H9 (cell line): ENCODE data around the gene ADAMTS2. TPM values are rescaled to one million over a fixed set of nuclear protein-coding genes. Genes with fewer than 3 reads are reported as not detected.

Source experiments
- DNase-seq: peaks from one replicate; pipeline ENCODE4 v3.0.0-alpha.2; 2017
- H2AFZ ChIP-seq: one replicate; pipeline ENCODE4 v1.6.1; 2013; ENCODE audit warnings: mild to moderate bottlenecking, low read length, control low read depth, moderate library complexity
- H2AK5ac ChIP-seq: 2 replicates; pipeline ENCODE4 v1.6.1; 2013; ENCODE audit warnings: low read length, control low read depth, mixed read lengths; ENCODE audit not compliant: insufficient read length
- H2BK120ac ChIP-seq: one replicate; pipeline ENCODE4 v1.6.1; 2013; ENCODE audit warnings: low read depth, mild to moderate bottlenecking, low read length, control low read depth, inconsistent platforms; ENCODE audit not compliant: poor library complexity, severe bottlenecking
- H2BK12ac ChIP-seq: 2 replicates; pipeline ENCODE4 v1.6.1; 2013; ENCODE audit warnings: low read length, control low read depth, mixed read lengths, low read depth; ENCODE audit not compliant: insufficient read length
- H2BK15ac ChIP-seq: 2 replicates; pipeline ENCODE4 v1.6.1; 2013; ENCODE audit warnings: low read depth, low read length, control low read depth
- H2BK20ac ChIP-seq: one replicate; pipeline ENCODE4 v1.6.1; 2013; ENCODE audit warnings: low read depth, mild to moderate bottlenecking, low read length, control low read depth, inconsistent platforms; ENCODE audit not compliant: poor library complexity, severe bottlenecking
- H2BK5ac ChIP-seq: 2 replicates; pipeline ENCODE4 v1.6.1; 2013; ENCODE audit warnings: low read length, control low read depth, mixed read lengths; ENCODE audit not compliant: insufficient read length
- H3K14ac ChIP-seq: 2 replicates; pipeline ENCODE4 v1.6.1; 2013; ENCODE audit warnings: low read length, control low read depth; ENCODE audit not compliant: insufficient read depth
- H3K18ac ChIP-seq: 2 replicates; pipeline ENCODE4 v1.6.1; 2013; ENCODE audit warnings: low read depth, mild to moderate bottlenecking, mixed read lengths, low read length, control low read depth; ENCODE audit not compliant: insufficient read length
- H3K23ac ChIP-seq: 2 replicates; pipeline ENCODE4 v1.6.1; 2013; ENCODE audit warnings: low read length, control low read depth, mixed read lengths, low read depth; ENCODE audit not compliant: insufficient read length
- H3K23me2 ChIP-seq: 2 replicates; pipeline ENCODE4 v1.6.1; 2013; ENCODE audit warnings: low read depth, mild to moderate bottlenecking, mixed read lengths, low read length, control low read depth; ENCODE audit not compliant: insufficient read length, poor library complexity, severe bottlenecking
- H3K27ac ChIP-seq: 2 replicates; pipeline ENCODE4 v1.5.1; 2013; ENCODE audit warnings: low read length, control low read depth, mixed read lengths, low read depth; ENCODE audit not compliant: insufficient read length
- H3K27me3 ChIP-seq: 2 replicates; pipeline ENCODE4 v1.6.1; 2013; ENCODE audit warnings: low read length, control low read depth, inconsistent platforms; ENCODE audit not compliant: insufficient read depth
- H3K4ac ChIP-seq: 2 replicates; pipeline ENCODE4 v1.6.1; 2013; ENCODE audit warnings: low read depth, mild to moderate bottlenecking, control low read depth, inconsistent platforms, low read length, moderate library complexity
- H3K4me1 ChIP-seq: 2 replicates; pipeline ENCODE4 v1.6.1; 2013; ENCODE audit warnings: low read length, control low read depth, inconsistent platforms; ENCODE audit not compliant: insufficient read depth
- H3K4me2 ChIP-seq: 2 replicates; pipeline ENCODE4 v1.6.1; 2013; ENCODE audit warnings: low read length, control low read depth, mixed read lengths; ENCODE audit not compliant: insufficient read length, insufficient read depth
- H3K56ac ChIP-seq: 2 replicates; pipeline ENCODE4 v1.6.1; 2013; ENCODE audit warnings: low read depth, mild to moderate bottlenecking, mixed read lengths, low read length, control low read depth; ENCODE audit not compliant: insufficient read length
- H3K79me1 ChIP-seq: 2 replicates; pipeline ENCODE4 v1.6.1; 2013; ENCODE audit warnings: low read depth, mild to moderate bottlenecking, moderate library complexity, low read length, control low read depth, inconsistent platforms; ENCODE audit not compliant: insufficient read depth, poor library complexity, severe bottlenecking
- H3K79me2 ChIP-seq: 2 replicates; pipeline ENCODE4 v1.6.1; 2013; ENCODE audit warnings: low read length, control low read depth, inconsistent platforms; ENCODE audit not compliant: insufficient read depth
- H3K9ac ChIP-seq: 2 replicates; pipeline ENCODE4 v1.6.1; 2013; ENCODE audit warnings: low read length, control low read depth, mixed read lengths; ENCODE audit not compliant: insufficient read length; ENCODE audit errors: extremely low read depth
- H3K9me3 ChIP-seq: one replicate; pipeline ENCODE4 v1.6.1; 2013; ENCODE audit warnings: low read depth, low read length, inconsistent platforms; ENCODE audit not compliant: control insufficient read depth
- H3T11ph ChIP-seq: one replicate; pipeline ENCODE4 v1.6.1; 2013; ENCODE audit warnings: mild to moderate bottlenecking, low read length, control low read depth, inconsistent platforms
- H4K20me1 ChIP-seq: one replicate; pipeline ENCODE4 v1.6.1; 2013; ENCODE audit not compliant: control insufficient read depth, insufficient read length, insufficient read depth
- H4K5ac ChIP-seq: 2 replicates; pipeline ENCODE4 v1.6.1; 2013; ENCODE audit warnings: low read depth, mild to moderate bottlenecking, mixed read lengths, low read length, control low read depth; ENCODE audit not compliant: insufficient read length
- H4K8ac ChIP-seq: replicated peaks from 2 replicates; pipeline ENCODE4 v1.6.1; 2013; ENCODE audit warnings: low read length, control low read depth, mixed read lengths, low read depth; ENCODE audit not compliant: insufficient read length
- H4K91ac ChIP-seq: 2 replicates; pipeline ENCODE4 v1.6.1; 2013; ENCODE audit warnings: low read depth, mild to moderate bottlenecking, moderate library complexity, mixed read lengths, low read length, control low read depth; ENCODE audit not compliant: insufficient read length
- H3K27ac Mint-ChIP-seq, 3 experiments: 2 replicates in 2 of 3; 3 replicates in 1 of 3; pipeline ENCODE4 v1.8.0; 2020 to 2021; ENCODE audit warnings: mixed read lengths in 3 of 3, mild to moderate bottlenecking in 1 of 3, moderate library complexity in 1 of 3
- H3K27me3 Mint-ChIP-seq: 2 replicates; pipeline ENCODE4 v1.8.0; 2021; ENCODE audit warnings: low read depth, mild to moderate bottlenecking, moderate library complexity, mixed read lengths
- H3K36me3 Mint-ChIP-seq, 3 experiments: 2 replicates in 2 of 3; 3 replicates in 1 of 3; pipeline ENCODE4 v1.8.0; 2020 to 2021; ENCODE audit warnings: low read depth in 3 of 3, mixed read lengths in 3 of 3; ENCODE audit not compliant: insufficient read depth in 1 of 3
- H3K4me1 Mint-ChIP-seq, 2 experiments: 2 replicates each; pipeline ENCODE4 v1.8.0; 2020; ENCODE audit warnings: mixed read lengths in 2 of 2
- H3K4me3 Mint-ChIP-seq, 2 experiments: 2 replicates in 1 of 2; 3 replicates in 1 of 2; pipeline ENCODE4 v1.8.0; 2020 to 2021; ENCODE audit warnings: mild to moderate bottlenecking in 2 of 2, mixed read lengths in 2 of 2, moderate library complexity in 1 of 2
- H3K9me3 Mint-ChIP-seq, 2 experiments: 2 replicates in 1 of 2; 3 replicates in 1 of 2; pipeline ENCODE4 v1.8.0; 2020; ENCODE audit warnings: mild to moderate bottlenecking in 2 of 2, mixed read lengths in 2 of 2, moderate library complexity in 1 of 2
- WGBS: extraction: QIAGEN DNeasy Blood & Tissue Kit; methylation state at CpG from one replicate; pipeline ENCODE4 v1.1.7; 2013; ENCODE audit warnings: missing lambda C conversion rate, low lambda C conversion rate, mixed read lengths; ENCODE audit not compliant: insufficient read length; ENCODE audit errors: extremely low coverage; 5-methylcytosine and 5-hydroxymethylcytosine counted together
- total RNA-seq: library from RNA; stranded (reverse); gene quantifications from 2 replicates; pipeline ENCODE4 v1.2.1, GENCODE V29; 2021
- TF ChIP-seq, protein P1 (sequence below): fragments of 200-600 bp; sonication (generic); conservative IDR thresholded peaks from 3 replicates; pipeline ENCODE4 v1.8.0; 2021; ENCODE audit warnings: antibody characterized with exemption, mild to moderate bottlenecking

ADAMTS2 gene
- total RNA-seq, 1 experiment from 2014 or later: 5.4 TPM

DNA sequence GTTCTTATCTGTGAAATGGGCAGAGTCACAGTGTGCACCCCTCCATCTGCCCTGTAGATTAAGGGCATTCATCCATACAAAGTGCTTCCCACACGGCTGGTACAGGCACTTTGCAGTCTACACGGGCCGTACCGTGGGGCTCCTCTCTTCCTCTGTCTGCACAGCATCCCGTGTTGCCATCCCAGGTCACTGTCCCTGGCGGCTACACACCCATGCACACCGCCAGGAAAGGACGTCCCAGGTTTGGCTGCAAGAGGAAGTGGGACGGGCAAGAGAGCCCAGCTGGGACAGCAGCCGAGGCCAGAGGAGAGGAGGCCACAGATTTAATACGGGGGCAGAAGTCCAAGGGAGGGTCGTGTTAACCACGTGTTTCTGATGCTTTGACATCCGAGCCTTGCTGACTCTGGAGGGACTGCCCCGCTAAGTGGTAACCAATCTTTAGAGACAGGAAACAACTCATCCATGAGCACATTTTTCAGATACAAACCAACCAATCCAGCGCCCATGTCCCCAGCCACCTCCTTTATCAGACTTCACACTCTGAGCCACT is 165.1 kb downstream of the ADAMTS2 start:
- no peak overlapping the region for H3K23ac ChIP-seq

More for the DNA sequence above, 165.1 kb downstream of the ADAMTS2 start:
- Mint-ChIP-seq H3K4me3 (no peak overlapping the region), H3K27me3 (peaks cover 3% of the 10 kb centered on the region), H3K36me3 (peaks cover 0 to 8% (median 0%) of the 10 kb centered on the region in 3 experiments; a peak in 4 of 7 replicates), H3K4me1 (peaks cover 18 to 20% of the 10 kb centered on the region in 2 experiments), H3K9me3 (peaks cover 0 to 2% of the 10 kb centered on the region in 2 experiments; a peak in 1 of 5 replicates), H3K27ac (no peak overlapping the region; a peak in 1 of 7 replicates)
- Histone ChIP-seq H3K4ac (no peak overlapping the region), H2BK12ac (no peak overlapping the region), H3K79me1 (no peaks in the 10 kb centered on the region), H2AFZ (no peak overlapping the region), H3K14ac (no peak overlapping the region), H4K5ac (no peak overlapping the region), H3K23me2 (no peaks in the 10 kb centered on the region), H2BK15ac (no peak overlapping the region), H3K4me1 (no peaks in the 10 kb centered on the region; the same call in 1 of the 2 replicates), H2BK20ac (no peak overlapping the region), H3K9ac (no peak overlapping the region), H3K56ac (no peak overlapping the region), H2BK120ac (no peak overlapping the region), H3T11ph (no peak overlapping the region), H4K8ac (no peak overlapping the region), H3K79me2 (no peaks in the 10 kb centered on the region), H3K27ac (no peak overlapping the region), H2AK5ac (no peak overlapping the region), H3K9me3 (no peaks in the 10 kb centered on the region), H3K4me2 (no peak overlapping the region), H3K18ac (no peak overlapping the region), H2BK5ac (no peak overlapping the region), H3K27me3 (no peaks in the 10 kb centered on the region), H4K91ac (no peak overlapping the region), H4K20me1 (no peaks in the 10 kb centered on the region)
- WGBS: no CpG with 5 or more reads among the region's 16 CpGs
- TF ChIP-seq, protein P1, sequence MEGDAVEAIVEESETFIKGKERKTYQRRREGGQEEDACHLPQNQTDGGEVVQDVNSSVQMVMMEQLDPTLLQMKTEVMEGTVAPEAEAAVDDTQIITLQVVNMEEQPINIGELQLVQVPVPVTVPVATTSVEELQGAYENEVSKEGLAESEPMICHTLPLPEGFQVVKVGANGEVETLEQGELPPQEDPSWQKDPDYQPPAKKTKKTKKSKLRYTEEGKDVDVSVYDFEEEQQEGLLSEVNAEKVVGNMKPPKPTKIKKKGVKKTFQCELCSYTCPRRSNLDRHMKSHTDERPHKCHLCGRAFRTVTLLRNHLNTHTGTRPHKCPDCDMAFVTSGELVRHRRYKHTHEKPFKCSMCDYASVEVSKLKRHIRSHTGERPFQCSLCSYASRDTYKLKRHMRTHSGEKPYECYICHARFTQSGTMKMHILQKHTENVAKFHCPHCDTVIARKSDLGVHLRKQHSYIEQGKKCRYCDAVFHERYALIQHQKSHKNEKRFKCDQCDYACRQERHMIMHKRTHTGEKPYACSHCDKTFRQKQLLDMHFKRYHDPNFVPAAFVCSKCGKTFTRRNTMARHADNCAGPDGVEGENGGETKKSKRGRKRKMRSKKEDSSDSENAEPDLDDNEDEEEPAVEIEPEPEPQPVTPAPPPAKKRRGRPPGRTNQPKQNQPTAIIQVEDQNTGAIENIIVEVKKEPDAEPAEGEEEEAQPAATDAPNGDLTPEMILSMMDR: no peak
- no peak for DNase-seq
